NCI-H2196 (cell line): Measurements from ENCODE around the gene HEATR5A.
"Not testable (repeated sequence)": the region's sequence is repeated elsewhere in the genome, so short reads cannot be mapped to it uniquely, and the experiment has no call there.

Source experiments
- DNase-seq: peaks from one replicate; lab custom pipeline; 2025; ENCODE audit not compliant: unreplicated experiment; lab: John Stamatoyannopoulos, UW

HEATR5A gene

DNA sequence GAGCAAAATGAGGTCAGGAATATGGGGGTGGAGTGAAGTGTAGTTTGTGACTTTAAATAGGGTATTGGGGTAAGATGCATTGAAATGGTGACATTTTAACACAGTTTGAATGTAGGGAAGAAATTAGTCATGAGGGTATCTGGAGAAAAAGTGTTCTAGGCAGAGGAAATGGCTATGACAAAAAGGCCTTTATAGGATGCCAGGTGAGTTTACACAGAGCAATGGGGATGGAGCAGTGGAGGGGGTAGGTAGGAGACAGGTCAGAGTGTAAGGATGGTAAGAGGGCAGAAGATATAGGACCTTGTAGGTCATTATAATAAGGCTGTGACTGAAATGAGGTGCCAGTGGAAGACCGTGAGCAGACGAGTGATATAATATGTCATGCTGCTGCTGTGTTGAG, 30.4 kb downstream of the HEATR5A start:
- no peak for DNase-seq

DNA sequence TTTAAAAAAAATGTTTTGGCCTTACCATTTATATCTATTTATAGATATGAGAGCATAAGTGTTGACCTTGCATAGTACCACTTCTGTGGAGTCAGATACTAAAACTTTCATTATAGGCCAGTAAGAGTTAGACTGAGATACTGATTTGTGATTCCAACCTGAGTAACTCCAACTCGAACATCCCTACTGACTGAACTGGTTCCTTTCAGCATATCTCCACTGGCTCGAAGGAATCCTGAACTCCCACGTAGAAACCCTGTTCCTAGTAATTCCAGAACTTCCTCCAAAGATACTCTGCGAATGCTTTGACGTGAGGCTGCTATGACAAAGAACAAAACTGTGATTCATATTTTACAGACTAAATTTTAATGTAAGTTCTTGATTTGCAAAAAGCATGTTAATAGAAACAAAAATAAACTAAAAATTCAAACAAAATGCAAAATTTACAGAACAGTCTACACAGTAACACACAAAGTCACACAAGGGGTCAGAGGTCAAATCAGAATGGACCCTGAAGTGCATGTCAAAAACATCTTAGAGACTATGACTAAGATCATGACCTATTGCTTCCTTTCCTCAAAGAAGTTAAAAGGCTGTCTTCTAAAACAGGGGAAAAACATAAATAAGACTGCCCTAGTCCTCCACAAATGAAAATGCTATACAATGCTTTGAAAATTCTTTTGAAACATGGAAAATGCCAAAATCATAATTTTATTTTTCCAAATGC, 31.5 kb downstream of the HEATR5A start:
- DNase-seq = no peak

DNA sequence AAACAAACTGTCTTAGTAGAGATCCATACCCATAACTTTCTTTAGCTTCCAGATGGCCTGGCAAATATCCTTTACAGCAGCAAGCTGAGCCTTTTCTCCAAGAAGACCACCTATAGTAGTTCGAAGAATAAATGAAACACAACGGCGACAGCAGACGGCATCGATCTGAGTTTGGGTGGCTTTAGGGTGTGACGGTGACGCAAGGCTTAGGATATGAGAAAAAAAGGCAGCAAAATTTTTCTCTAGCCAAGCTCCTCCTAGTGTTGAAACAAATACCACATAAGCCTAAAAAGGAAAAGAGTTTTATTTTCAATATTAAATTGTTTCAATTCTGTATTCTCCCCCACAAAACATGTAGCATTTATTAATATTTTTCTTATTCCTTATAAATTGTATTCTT, 33.3 kb downstream of the HEATR5A start:
- DNase-seq = no peak

DNA sequence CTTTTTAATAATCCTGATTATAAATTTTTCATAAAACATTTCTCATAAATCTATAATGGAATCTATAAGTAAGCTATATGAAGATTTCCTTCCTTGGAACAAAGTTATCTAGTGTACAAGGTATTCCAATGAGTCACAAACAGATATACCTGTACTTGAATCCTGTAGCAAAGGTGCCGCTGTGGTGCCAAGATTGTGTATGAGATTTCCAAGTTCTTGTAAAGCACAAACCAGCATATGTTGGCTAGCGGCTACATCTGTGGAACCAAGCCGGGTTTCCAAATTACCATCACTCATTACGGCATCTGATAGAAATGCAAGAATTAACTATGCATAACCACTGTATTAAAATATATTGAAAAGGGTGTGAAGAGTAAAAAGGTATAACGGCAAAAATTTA, 34.1 kb downstream of the HEATR5A start:
- DNase-seq = no peak

DNA sequence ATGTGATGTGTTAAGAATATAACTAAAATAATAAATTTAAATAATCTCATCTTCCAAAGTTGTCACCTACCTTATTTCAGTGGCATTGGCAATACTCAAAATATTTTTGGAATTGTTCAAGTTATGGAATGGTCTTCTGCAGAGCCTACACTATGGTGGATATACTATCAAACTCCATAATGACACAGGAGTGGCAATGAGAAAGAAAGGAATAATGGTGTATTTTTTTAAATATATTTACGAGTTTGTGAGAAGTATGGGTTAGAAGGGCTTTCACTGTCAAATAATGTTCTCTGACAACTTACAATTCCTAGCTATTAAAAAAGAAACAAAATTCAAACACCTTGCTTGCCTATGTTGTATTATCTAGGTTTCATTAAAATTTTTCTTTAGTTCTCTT, 38.1 kb downstream of the HEATR5A start:
- no peak for DNase-seq

DNA sequence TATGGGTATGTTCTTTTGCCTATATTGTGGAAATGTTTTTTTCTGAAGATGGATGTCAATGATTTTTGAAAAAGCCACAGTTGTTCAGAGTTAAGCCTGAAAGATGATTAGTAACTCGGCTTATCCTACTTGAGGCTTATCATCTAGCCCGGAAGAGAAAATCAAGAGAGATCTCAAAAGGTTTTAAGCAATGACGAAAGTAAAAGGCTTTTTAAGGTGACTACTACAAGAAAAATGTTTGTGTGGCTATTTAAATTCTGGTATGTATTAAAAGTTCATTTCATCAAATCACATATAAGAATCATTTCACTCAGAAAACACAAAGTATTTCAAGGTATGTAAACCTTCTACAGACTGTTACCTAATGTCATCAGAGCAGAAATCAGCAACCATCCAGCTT, 40.2 kb downstream of the HEATR5A start:
- no peak for DNase-seq

DNA sequence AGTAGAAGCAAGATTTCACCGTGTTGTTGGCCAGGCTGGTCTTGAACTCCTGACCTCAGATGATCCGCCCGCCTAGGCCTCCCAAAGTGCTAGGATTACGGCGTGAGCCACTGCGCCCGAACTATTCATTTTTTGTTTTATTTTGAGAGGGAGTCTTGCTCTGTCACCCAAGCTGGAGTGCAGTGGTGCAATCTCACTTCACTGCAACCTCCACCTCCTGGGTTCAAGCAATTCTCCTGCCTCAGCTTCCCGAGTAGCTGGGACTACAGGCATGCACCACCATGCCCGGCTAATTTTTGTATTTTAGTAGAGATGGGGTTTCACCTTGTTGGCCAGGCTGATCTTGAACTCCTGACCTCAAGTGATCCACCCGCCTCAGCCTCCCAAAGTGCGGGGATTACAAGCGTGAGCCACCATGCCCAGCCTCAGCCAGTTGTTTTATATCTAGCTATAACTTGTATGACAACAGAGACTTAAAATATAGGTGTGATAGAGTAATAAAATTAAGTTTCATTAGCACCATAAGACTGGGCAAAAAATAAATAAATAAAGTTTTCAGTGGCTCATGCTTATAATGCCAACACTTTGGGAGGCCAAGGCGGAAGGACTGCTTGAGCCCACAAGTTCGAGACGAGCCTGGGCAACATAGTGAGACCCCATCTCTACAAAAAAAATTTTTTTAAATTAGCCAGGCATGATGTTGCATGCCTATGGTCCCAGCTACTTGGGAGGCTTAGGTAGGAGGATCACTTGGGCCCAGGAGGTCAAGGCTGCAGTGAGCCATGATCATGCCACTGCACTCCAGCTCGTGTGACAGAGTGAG, 41.0 kb downstream of the HEATR5A start:
- not testable (repeated sequence) for DNase-seq

DNA sequence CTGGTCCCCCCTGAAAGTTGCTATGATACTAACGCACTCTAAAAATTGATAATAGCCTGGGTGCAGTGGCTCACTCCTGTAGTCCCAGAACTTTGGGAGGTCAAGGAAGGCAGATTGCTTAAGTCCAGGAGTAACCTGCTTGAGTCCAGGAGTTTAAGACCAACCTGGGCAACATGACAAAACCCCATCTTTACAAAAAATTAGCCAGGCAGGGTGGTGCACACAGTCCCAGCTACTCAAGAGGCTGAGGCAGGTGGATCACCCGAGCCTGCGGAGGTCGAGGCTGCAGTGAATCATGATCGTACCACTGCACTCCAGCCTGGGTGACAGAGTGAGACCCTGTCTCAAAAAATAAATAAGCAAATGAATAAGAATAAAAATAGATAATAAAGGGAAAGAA, 42.9 kb downstream of the HEATR5A start:
- no peak for DNase-seq

DNA sequence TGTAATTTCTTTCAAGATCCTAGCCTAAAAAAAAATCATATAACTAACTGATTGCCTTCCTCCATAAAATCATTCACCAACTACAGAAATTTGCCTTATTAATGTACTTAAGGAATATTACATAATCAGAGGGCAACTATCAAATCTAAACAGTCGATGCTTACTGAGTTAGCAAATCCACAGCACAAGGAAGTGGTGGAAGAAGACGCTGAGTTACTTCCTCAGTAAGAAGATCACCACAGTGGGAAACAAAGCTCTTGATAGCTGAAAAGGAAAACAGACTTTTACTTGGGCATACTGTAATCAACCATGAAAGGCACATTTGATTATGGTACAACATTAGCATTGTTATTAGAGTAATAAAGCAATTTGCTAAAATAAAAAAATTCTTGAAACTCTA, 48.7 kb downstream of the HEATR5A start:
- no peak for DNase-seq

DNA sequence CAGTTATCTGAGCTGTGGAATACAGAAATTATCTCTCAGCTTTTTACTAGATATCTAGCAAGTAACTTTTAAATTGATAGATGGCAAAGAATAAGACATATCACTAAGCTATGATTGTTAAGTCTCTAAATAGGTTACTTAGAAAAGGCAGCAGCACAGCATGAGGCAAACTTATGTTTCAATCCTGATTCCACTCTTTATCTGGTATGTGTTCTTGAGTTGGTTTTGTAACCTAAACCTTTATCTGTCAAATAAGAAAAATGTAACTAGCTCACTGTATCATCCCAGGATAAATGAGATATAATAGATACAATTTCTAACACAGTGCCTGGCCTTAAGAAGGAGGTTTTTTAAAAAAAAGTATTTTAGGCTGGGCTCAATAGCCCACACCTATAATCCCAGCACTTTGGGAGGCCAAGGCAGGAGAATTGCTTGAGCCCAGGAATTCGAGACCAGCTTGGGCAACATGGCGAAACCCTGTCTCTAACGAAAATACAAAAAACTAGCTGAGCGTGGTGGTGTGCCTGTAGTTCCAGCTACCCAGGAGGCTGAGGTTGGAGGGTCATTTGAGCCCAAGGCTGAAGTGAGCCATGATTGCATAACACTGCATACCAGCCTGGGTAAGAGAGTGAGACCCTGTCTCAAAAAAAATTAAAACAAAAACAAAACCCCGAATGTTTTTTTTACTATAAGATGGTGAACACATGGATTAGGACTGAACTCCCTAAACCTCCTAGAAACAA, 56.8 kb downstream of the HEATR5A start:
- DNase-seq = no peak

DNA sequence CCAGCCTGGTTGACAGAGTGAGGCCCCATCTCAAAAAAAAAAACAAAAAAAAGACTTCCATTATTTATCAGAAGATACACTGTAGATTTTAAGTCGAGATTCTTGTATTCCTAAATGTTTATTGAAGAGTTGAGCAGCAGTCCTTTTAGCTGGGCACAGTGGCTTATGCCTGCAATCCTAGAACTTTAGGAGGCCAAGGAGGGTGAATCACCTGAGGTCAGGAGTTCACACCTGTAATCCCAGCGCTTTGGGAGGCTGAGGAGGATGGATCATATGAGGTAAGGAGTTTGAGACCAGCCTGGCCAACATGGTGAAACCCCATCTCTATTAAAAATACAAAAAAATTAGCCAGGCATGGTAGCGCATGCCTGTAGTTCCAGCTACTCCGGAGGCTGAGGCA, 57.6 kb downstream of the HEATR5A start:
- no peak for DNase-seq

DNA sequence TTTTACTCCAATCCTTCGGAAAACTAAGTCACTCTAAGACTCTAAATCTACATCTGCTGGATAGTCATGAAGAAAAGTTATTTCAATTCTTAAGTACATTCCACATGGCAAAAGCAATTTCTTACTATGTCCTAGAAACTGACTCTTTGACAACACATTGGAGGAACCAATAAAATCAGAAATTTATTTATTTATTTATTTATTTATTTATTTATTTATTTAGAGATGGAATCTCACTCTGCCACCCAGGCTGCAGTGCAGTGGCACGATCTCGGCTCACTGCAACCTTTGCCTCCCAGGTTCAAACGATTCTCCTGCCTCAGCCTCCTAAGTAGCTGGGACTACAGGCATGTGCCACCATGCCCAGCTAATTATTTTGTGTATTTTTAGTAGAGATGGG, 58.6 kb downstream of the HEATR5A start:
- DNase-seq = not testable (repeated sequence)

DNA sequence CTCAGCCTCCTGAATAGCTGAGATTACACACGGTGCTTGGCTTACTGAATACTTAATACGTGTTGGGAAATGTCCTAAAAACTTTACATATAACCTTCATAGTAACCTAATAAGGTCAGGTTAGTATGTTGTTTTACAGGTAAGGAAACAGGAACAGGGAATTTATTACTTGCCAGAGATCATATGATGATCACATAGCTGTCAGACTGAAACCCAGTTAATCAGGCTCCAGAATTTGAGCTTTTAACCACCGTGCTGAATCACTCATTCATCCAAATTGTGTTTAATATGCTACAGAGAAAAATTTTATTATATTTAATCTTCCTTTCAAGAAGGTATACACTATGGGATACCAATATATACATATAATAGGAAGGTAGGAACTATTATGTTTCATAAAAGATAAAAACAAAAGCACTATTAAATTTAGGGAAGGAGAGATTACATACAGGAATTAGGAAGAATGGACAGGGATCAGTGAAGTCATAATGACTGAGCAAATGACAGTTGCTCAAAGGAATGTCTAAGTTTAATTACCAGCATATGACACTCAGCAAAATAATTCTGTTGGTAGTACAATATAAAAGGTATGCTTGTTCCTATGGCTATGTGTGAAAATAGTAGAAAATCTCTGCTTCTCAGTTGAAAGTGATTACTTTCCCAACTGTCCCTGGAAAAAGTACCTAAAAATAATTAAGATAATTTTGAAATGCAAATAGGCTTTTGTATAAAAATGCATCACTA, 59.3 kb downstream of the HEATR5A start:
- DNase-seq = no peak

DNA sequence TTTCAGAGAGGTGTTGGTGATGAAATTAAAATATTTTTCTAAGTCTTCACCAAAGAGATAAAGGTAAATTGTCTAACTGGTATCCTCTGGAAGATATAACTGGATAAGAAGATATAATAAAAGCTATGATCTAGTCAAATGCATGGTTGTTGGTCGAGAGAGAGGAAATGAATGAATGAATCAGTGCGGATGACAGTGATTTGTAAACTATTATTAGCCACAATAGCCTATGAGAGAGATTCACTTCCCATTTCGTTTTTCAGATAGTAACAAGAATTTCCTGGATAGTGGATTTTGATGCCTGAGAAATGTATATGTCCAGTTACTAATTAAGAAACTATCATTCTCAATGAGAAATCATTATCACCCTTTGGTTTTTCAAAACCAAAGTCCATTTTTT, 63.1 kb downstream of the HEATR5A start:
- no peak for DNase-seq

DNA sequence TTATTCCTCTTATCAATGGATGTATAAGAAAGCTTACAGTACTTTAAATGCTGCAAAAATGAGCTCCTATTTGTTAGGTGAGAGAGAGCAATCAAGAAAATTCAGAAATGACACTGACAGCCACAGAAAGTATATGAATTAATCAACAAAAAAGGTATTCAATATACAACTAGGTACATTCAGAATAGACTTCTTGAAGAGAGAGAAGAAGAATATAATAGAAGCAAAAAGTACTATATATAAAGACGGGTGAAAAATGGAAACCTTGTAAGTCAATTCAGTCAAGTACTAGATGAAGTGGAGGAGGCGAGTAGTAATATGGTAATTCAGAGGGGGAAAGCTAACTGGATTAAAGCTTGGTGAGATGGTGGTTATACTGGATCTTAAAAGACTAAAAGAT, 74.3 kb downstream of the HEATR5A start:
- no peak for DNase-seq

DNA sequence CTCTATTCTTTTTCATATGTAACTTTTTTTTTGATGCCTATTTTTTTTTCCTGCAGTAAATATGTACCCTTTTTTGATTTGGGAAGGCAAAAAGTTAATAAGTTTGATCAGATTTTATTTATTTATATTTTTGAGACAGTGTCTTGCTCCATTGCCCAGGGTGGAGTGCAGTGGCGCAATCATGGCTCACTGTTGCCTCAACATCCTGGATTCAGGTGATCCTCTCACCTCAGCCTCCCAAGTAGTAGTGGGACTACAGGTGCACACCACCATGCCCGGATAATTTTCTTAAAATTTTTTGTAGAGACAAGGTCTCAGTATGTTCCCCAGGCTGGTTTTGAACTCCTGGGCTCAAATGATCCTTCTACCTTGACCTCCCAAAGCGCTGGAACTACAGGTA, 79.1 kb downstream of the HEATR5A start:
- DNase-seq = no peak

DNA sequence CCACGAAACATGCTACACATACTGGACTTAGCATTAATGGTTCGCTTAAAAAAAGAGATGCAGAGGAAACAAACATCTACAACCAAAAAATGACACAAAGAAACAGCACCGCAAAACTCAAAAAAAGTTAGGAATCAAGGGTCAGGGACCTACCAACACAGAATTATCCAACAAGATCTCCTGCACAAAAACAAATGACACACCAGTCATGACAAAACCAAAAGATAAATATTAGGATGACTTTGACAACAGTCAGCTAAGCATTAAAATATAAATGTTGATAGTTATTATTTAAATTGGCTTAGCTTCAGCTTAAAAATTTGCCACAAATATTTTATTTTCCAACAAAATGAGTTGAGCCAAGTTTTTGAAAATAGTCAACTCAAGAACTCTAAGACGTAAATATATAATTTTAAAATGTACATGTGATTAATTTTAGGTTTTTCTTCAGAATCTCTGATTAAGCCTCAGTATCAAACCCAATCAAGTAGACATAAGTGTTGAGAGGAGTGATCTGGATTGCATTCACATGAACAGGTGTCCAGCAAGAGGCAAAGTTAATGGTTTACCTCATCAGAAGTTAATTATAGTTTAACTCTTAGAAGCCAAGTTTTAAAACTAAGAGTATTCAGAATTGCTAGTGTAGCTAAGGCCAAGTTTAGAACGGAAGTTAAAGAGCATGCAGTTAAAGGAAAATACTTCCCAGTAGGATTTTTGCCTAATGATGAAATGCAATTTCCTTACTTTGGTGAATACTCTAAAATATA, 79.9 kb downstream of the HEATR5A start:
- DNase-seq = no peak

DNA sequence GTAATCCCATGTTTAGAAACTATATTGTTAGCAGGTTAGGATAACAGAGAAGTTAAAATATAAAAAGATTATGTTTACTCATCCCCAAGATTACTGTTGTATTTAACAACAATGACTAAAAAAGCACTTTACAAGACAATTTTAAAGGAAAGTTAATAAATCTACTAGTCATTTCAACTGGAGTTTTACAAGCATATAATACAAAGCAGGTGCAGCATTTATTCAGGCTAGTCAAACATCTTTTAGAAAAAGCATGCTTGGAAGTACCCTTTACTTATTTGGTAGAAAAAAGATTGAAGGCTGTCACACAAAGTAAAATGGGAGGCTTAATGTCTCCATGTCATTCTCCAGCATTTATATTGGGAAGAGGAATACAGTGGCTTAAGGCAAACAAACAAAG, 80.6 kb downstream of the HEATR5A start:
- DNase-seq = no peak

DNA sequence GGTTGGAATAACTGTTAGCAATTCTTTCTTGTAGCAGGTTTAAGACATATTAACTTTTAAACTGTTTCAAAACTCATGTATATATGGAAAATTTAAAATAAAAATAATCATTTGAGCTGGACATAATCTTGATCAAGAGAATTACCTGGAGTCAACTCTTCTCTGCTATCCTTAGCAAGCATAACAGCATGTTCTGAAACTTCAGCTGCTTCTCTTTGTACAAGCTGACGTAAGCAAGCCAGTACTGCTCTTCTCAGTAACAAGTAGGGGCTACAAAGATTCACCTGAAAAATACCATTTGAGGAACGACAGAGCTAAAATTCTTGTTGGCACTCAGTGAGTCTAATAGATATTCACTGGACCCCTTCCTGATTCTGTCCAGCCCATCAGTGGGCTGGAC, 83.0 kb downstream of the HEATR5A start:
- no peak for DNase-seq

DNA sequence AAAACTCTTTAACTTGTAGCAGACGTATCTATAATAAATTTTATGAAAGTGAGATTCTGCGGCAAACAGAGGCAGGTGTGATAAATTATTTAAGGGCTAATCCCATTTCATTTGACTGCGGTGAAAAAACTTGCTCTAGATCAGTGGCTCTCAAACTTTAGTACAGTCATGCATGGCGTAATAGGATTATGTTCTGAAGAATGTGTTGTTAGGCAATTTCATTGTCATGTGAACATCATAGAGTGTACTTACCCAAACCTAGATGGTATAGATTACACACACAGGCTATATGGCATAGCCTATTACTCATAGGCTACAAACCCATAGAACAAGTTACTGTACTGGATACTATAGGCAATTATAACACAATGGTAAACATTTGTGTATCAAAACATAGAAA, 83.7 kb downstream of the HEATR5A start:
- no peak for DNase-seq
